ENCODE data around the gene ITGA11. TPM values are rescaled to one million over a fixed set of nuclear protein-coding genes. Genes with fewer than 3 reads are reported as not detected.

The ITGA11 gene
- total RNA-seq, 3 donors from 2014 or later (not counting 1 experiment from before 2014, with no cell fraction given): not detected

DNA sequence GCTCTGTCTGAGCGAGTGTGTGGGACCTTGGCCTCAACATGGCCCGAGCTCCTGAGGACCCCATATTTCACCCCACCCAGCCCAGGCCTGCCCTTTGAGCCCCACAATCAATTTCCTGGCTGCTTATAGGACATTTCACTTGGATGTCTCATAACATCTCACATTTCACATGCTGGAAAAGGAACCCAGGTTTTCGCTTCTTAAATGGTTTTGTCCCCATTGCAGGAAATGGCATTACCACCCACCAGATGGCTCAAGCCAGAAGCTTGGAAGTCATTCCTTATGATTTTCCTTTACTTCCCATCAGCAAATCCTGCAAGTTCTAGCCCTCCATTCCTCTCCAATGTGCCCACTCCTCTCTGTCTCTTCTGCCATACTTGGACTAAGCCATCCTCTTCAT lies 14.9 kb downstream of the ITGA11 start:
- H3K36me3 Mint-ChIP-seq: no peaks in the 10 kb centered on the region
- H3K27ac Mint-ChIP-seq: no peak overlapping the region
- no peaks in the 10 kb centered on the region for H3K27me3 ChIP-seq (ENCODE audit: control insufficient read depth, insufficient read depth, low read length)
- intact Hi-C loops (cut with micrococcal nuclease): no loop called here
- no peaks in the 10 kb centered on the region for H3K27me3 Mint-ChIP-seq (ENCODE audit: low read depth in 2 of 2)
- WGBS (ENCODE audit: insufficient coverage): 90% methylated on average over 3 of the region's 3 CpGs
- ATAC-seq: no peak
- no peaks in the 10 kb centered on the region for H3K36me3 ChIP-seq (ENCODE audit: control insufficient read depth, insufficient read depth, low read length)
- H3K9me3 Mint-ChIP-seq: no peaks in the 10 kb centered on the region
- TF ChIP-seq, protein P1, sequence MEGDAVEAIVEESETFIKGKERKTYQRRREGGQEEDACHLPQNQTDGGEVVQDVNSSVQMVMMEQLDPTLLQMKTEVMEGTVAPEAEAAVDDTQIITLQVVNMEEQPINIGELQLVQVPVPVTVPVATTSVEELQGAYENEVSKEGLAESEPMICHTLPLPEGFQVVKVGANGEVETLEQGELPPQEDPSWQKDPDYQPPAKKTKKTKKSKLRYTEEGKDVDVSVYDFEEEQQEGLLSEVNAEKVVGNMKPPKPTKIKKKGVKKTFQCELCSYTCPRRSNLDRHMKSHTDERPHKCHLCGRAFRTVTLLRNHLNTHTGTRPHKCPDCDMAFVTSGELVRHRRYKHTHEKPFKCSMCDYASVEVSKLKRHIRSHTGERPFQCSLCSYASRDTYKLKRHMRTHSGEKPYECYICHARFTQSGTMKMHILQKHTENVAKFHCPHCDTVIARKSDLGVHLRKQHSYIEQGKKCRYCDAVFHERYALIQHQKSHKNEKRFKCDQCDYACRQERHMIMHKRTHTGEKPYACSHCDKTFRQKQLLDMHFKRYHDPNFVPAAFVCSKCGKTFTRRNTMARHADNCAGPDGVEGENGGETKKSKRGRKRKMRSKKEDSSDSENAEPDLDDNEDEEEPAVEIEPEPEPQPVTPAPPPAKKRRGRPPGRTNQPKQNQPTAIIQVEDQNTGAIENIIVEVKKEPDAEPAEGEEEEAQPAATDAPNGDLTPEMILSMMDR (IDR thresholded peaks at IDR 0.05): no peak
- H3K27ac ChIP-seq (ENCODE audit: low read length): no peak overlapping the region
- no peaks in the 10 kb centered on the region for H3K9me3 ChIP-seq (ENCODE audit: control insufficient read depth, insufficient read depth, low read length)
- H3K4me3 Mint-ChIP-seq: no peak overlapping the region
- no peak overlapping the region for H3K4me3 ChIP-seq (ENCODE audit: low read length)
- H3K4me1 Mint-ChIP-seq: no peaks in the 10 kb centered on the region
- DNase-seq: no peak
- no peaks in the 10 kb centered on the region for H3K4me1 ChIP-seq (ENCODE audit: control insufficient read depth, insufficient read depth, low read length)

DNA sequence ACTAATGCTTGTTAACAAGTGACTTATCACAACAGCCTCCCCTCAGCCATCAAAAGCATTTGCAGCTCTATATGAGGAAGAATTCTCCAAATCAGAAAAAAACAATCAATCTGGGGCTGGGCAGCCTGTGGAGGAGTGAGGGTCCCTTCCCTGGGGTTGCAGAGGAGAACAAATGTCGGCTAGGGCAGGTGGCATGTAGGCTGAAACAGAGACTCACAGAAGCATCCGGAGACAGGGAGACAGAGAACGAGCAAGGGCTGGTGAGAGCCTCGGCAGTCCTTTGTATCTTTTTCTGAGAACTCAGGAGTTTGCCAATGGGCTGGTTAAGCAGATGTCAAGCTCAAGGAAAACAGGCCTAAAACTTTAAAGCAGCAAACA lies 15.8 kb downstream of the ITGA11 start:
- H3K4me1 Mint-ChIP-seq: no peaks in the 10 kb centered on the region
- H3K4me3 ChIP-seq (ENCODE audit: low read length): no peak overlapping the region
- H3K36me3 Mint-ChIP-seq: no peaks in the 10 kb centered on the region
- no peaks in the 10 kb centered on the region for H3K4me1 ChIP-seq (ENCODE audit: control insufficient read depth, insufficient read depth, low read length)
- no peaks in the 10 kb centered on the region for H3K27me3 Mint-ChIP-seq (ENCODE audit: low read depth in 2 of 2)
- ATAC-seq (no peak), DNase-seq (no peak)
- TF ChIP-seq, protein P1 (IDR thresholded peaks at IDR 0.05): no peak
- intact Hi-C loops (cut with micrococcal nuclease): no loop called here
- no peak overlapping the region for H3K4me3 Mint-ChIP-seq
- H3K9me3 ChIP-seq (ENCODE audit: control insufficient read depth, insufficient read depth, low read length): no peaks in the 10 kb centered on the region
- H3K27ac Mint-ChIP-seq: no peak overlapping the region
- no peaks in the 10 kb centered on the region for H3K27me3 ChIP-seq (ENCODE audit: control insufficient read depth, insufficient read depth, low read length)
- 91% methylated on average over 4 of the region's 4 CpGs for WGBS (ENCODE audit: insufficient coverage)
- H3K27ac ChIP-seq (ENCODE audit: low read length): no peak overlapping the region
- no peaks in the 10 kb centered on the region for H3K36me3 ChIP-seq (ENCODE audit: control insufficient read depth, insufficient read depth, low read length)
- H3K9me3 Mint-ChIP-seq: no peaks in the 10 kb centered on the region

- Mint-ChIP-seq H3K27ac (no peak overlapping the region), H3K9me3 (no peaks in the 10 kb centered on the region), H3K27me3 (ENCODE audit: low read depth in 2 of 2) (no peaks in the 10 kb centered on the region), H3K36me3 (no peaks in the 10 kb centered on the region), H3K4me1 (no peaks in the 10 kb centered on the region), H3K4me3 (no peak overlapping the region)
- TF ChIP-seq, protein P1 (IDR thresholded peaks at IDR 0.05): no peak
- 86% methylated on average over 6 of the region's 6 CpGs for WGBS (ENCODE audit: insufficient coverage)
- no peaks in the 10 kb centered on the region for H3K4me1 ChIP-seq (ENCODE audit: control insufficient read depth, insufficient read depth, low read length)
- H3K4me3 ChIP-seq (ENCODE audit: low read length): no peak overlapping the region
- DNase-seq (no peak), ATAC-seq (no peak)
- H3K27me3 ChIP-seq (ENCODE audit: control insufficient read depth, insufficient read depth, low read length): no peaks in the 10 kb centered on the region
- intact Hi-C loops (cut with micrococcal nuclease): no loop called here
- no peak overlapping the region for H3K27ac ChIP-seq (ENCODE audit: low read length)
- H3K36me3 ChIP-seq (ENCODE audit: control insufficient read depth, insufficient read depth, low read length): no peaks in the 10 kb centered on the region
- no peaks in the 10 kb centered on the region for H3K9me3 ChIP-seq (ENCODE audit: control insufficient read depth, insufficient read depth, low read length)
Measured at GRCh38 chr15:68415501-68416157, 16.3 kb downstream of the ITGA11 start.

- H3K4me1 Mint-ChIP-seq: no peaks in the 10 kb centered on the region
- no peaks in the 10 kb centered on the region for H3K9me3 Mint-ChIP-seq
- intact Hi-C loops (cut with micrococcal nuclease): no loop called here
- Histone ChIP-seq H3K9me3 (ENCODE audit: control insufficient read depth, insufficient read depth, low read length) (no peaks in the 10 kb centered on the region), H3K4me1 (ENCODE audit: control insufficient read depth, insufficient read depth, low read length) (no peaks in the 10 kb centered on the region), H3K4me3 (ENCODE audit: low read length) (no peak overlapping the region), H3K36me3 (ENCODE audit: control insufficient read depth, insufficient read depth, low read length) (no peaks in the 10 kb centered on the region), H3K27me3 (ENCODE audit: control insufficient read depth, insufficient read depth, low read length) (no peaks in the 10 kb centered on the region), H3K27ac (ENCODE audit: low read length) (no peak overlapping the region)
- H3K36me3 Mint-ChIP-seq: no peaks in the 10 kb centered on the region
- TF ChIP-seq, protein P1 (IDR thresholded peaks at IDR 0.05): no peak
- no peaks in the 10 kb centered on the region for H3K27me3 Mint-ChIP-seq (ENCODE audit: low read depth in 2 of 2)
- no peak for DNase-seq
- WGBS (ENCODE audit: insufficient coverage): 93% methylated on average over 6 of the region's 7 CpGs
- no peak for ATAC-seq
- no peak overlapping the region for H3K27ac Mint-ChIP-seq
- no peak overlapping the region for H3K4me3 Mint-ChIP-seq
Measured at GRCh38 chr15:68415061-68415460, 16.9 kb downstream of the ITGA11 start.

Data from natural killer cell (primary cell).